ENCODE data around the gene GNAS-AS1.

DNA sequence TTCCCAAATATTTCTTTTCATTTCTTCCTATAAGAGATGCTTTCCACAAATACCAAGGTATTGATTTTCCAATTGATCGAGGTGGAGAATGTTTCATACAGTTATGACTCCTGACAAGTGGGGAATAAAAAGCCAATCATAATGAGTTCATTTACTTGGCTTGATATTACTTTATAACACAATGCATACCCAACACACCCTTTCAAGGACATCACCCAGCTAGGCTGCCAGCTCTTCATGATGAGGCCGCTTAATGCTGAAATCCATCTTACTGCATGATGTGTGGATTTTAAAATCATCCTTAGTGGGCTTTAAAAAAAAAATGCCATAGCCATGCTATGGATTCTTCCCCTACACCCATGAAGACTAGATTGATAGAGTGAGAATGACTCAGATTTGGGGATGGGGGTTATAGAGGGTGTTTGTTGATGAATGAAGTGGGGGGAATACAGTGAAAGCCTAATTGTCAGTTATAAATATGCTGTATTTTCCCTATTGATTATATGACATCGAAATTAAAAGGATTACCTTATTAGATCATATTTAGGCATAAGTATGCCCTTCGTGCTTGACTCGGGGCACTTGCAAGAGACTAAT is 75.9 kb downstream of the GNAS-AS1 start:
- no peak for TF ChIP-seq KDM1A (IDR thresholded peaks at IDR 0.05; ENCODE audit: borderline replicate concordance)
- TF ChIP-seq SPI1 (IDR thresholded peaks at IDR 0.05; ENCODE audit: borderline replicate concordance, insufficient read depth, low read depth, low read length) = no peak
- TF ChIP-seq, protein P1, sequence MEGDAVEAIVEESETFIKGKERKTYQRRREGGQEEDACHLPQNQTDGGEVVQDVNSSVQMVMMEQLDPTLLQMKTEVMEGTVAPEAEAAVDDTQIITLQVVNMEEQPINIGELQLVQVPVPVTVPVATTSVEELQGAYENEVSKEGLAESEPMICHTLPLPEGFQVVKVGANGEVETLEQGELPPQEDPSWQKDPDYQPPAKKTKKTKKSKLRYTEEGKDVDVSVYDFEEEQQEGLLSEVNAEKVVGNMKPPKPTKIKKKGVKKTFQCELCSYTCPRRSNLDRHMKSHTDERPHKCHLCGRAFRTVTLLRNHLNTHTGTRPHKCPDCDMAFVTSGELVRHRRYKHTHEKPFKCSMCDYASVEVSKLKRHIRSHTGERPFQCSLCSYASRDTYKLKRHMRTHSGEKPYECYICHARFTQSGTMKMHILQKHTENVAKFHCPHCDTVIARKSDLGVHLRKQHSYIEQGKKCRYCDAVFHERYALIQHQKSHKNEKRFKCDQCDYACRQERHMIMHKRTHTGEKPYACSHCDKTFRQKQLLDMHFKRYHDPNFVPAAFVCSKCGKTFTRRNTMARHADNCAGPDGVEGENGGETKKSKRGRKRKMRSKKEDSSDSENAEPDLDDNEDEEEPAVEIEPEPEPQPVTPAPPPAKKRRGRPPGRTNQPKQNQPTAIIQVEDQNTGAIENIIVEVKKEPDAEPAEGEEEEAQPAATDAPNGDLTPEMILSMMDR (IDR thresholded peaks at IDR 0.05 in 2 of 3, conservative IDR thresholded peaks at IDR 0.05 in 1 of 3; ENCODE audit: control insufficient read depth in 2 of 3, extremely low read depth in 1 of 3, insufficient read depth in 1 of 3, low read depth in 3 of 3, low read length in 3 of 3) = no peak
- no peak for TF ChIP-seq CREB1 (IDR thresholded peaks at IDR 0.05; ENCODE audit: low read depth)
- TF ChIP-seq EP300 (IDR thresholded peaks at IDR 0.05; ENCODE audit: borderline replicate concordance in 1 of 2, control insufficient read depth in 1 of 2, low read depth in 2 of 2, low read length in 2 of 2) = no peak
- no peak for TF ChIP-seq ZNF207 (IDR thresholded peaks at IDR 0.05; ENCODE audit: borderline replicate concordance)
- TF ChIP-seq POU2F2 (IDR thresholded peaks at IDR 0.05; ENCODE audit: borderline replicate concordance, low read depth, low read length) = no peak
- TF ChIP-seq EZH2 (IDR thresholded peaks at IDR 0.05; ENCODE audit: borderline replicate concordance, control insufficient read depth, low read depth, low read length) = no peak
- no peak for TF ChIP-seq SIN3A (IDR thresholded peaks at IDR 0.05; ENCODE audit: low read depth, low read length)
- no peak for TF ChIP-seq CEBPB (IDR thresholded peaks at IDR 0.05; ENCODE audit: borderline replicate concordance in 1 of 2, low read depth in 2 of 2, low read length in 2 of 2)
- TF ChIP-seq POLR2A (IDR thresholded peaks at IDR 0.05; ENCODE audit: low read depth, low read length) = no peak
